ENCODE data around the gene THOC7. TPM values are rescaled to one million over a fixed set of nuclear protein-coding genes. Genes with fewer than 3 reads are reported as not detected.

The THOC7 gene
- total and polyA plus RNA-seq, 2 donors (not counting 3 experiments of a cell fraction or from before 2014, with no cell fraction given): 16.9 to 68.7 TPM

DNA sequence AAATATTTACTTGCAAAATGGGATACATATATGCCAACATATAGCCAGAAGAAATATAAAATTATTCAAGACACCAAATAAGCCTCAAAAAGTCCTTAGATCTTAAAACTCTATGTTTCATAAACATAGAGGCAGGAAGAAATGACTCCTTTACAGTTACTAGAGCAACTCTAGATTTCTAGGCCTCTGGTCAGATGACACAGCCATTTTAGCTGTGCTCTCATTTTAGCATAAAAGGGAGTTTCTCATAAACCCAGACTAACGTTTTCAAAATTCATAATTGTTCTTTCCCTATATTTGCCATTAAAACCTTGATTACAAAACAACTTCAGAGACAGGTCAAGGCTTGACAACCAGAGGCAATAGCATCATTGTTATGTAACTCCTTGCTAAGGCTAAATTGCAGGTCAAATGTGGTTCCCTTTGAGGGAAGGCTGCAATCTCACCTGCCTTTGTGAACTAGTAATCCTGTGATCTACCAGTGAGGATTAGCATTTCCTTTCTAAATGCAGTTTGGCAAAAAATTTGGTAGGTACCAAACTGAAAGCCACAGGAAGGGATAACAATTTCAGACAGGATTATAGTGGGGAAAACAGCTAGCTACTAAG, 8.2 kb downstream of the THOC7 start:
- BruUV-seq (replicated peaks): no TSS peak

More for the DNA sequence above, 8.2 kb downstream of the THOC7 start:
- dilution Hi-C loops (cut with MboI; ENCODE audit: extremely low pct_ligation_motif_present, low sequenced_read_pairs): no loop called here
- Histone ChIP-seq H3K9me1 (replicated peaks; ENCODE audit: control insufficient read depth, extremely low read depth, insufficient read depth, low read length) (no peaks in the 10 kb centered on the region), H2AFZ (ENCODE audit: low read depth, low read length) (no peak overlapping the region), H3K27ac (ENCODE audit: insufficient read depth, low read depth, low read length) (no peak overlapping the region), H3K4me2 (ENCODE audit: insufficient read depth, low read length) (no peak overlapping the region), H3K4me1 (ENCODE audit: control insufficient read depth, extremely low read depth, insufficient read depth, low read length) (peaks cover 12% of the 10 kb centered on the region), H3K27me3 (ENCODE audit: control insufficient read depth in 2 of 2, insufficient read depth in 2 of 2, low read length in 2 of 2) (no peaks in the 10 kb centered on the region), H3K9ac (replicated peaks; ENCODE audit: extremely low read depth, insufficient read depth, low read length) (no peak overlapping the region), H3K4me3 (replicated peaks in 1 of 3; ENCODE audit: insufficient read depth in 1 of 3, low read depth in 1 of 3, low read length in 3 of 3) (no peak overlapping the region), H3K79me2 (ENCODE audit: control insufficient read depth, insufficient read depth, low read length) (peaks cover 51% of the 10 kb centered on the region), H3K36me3 (ENCODE audit: control insufficient read depth in 2 of 2, extremely low read depth in 1 of 2, insufficient read depth in 2 of 2, low read length in 2 of 2) (no peaks in the 10 kb centered on the region), H4K20me1 (replicated peaks; ENCODE audit: control insufficient read depth, extremely low read depth, insufficient read depth, low read length) (no peaks in the 10 kb centered on the region), H3K9me3 (replicated peaks; ENCODE audit: control insufficient read depth, insufficient read depth, low read length) (no peaks in the 10 kb centered on the region)
- CTCF ChIA-PET: interaction anchor here (0.6 kb wide), 1 partner anchor 21 kb away, joined by 3 read pairs; no protein-coding TSS in a partner anchor
- peak; percentile 42 for FAIRE-seq
- TF ChIP-seq POLR2AphosphoS5 (IDR thresholded peaks at IDR 0.05; ENCODE audit: insufficient read depth, low read depth, low read length) (no peak), FOS (IDR thresholded peaks at IDR 0.05; ENCODE audit: borderline replicate concordance, insufficient read depth, low read length) (no peak), JUN (IDR thresholded peaks at IDR 0.05; ENCODE audit: borderline replicate concordance, insufficient read depth, insufficient read length, low read depth) (no peak), EZH2 (IDR thresholded peaks at IDR 0.05; ENCODE audit: borderline replicate concordance, low read depth, low read length, severe bottlenecking) (no peak), MYC (IDR thresholded peaks at IDR 0.05; ENCODE audit: low read depth, low read length) (no peak), GATA2 (IDR thresholded peaks at IDR 0.05; ENCODE audit: insufficient read depth, insufficient read length, low read depth, low read length) (no peak), POLR2A (IDR thresholded peaks at IDR 0.05; ENCODE audit: low read depth, low read length) (no peak)
- TF ChIP-seq, protein P1, sequence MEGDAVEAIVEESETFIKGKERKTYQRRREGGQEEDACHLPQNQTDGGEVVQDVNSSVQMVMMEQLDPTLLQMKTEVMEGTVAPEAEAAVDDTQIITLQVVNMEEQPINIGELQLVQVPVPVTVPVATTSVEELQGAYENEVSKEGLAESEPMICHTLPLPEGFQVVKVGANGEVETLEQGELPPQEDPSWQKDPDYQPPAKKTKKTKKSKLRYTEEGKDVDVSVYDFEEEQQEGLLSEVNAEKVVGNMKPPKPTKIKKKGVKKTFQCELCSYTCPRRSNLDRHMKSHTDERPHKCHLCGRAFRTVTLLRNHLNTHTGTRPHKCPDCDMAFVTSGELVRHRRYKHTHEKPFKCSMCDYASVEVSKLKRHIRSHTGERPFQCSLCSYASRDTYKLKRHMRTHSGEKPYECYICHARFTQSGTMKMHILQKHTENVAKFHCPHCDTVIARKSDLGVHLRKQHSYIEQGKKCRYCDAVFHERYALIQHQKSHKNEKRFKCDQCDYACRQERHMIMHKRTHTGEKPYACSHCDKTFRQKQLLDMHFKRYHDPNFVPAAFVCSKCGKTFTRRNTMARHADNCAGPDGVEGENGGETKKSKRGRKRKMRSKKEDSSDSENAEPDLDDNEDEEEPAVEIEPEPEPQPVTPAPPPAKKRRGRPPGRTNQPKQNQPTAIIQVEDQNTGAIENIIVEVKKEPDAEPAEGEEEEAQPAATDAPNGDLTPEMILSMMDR (IDR thresholded peaks at IDR 0.05; ENCODE audit: extremely low read depth in 1 of 2, insufficient read depth in 1 of 2, low read depth in 1 of 2, low read length in 2 of 2): no peak
- TF ChIP-seq, protein P2, sequence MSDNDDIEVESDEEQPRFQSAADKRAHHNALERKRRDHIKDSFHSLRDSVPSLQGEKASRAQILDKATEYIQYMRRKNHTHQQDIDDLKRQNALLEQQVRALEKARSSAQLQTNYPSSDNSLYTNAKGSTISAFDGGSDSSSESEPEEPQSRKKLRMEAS (IDR thresholded peaks at IDR 0.05; ENCODE audit: insufficient read depth, insufficient read length): no peak
- intact Hi-C loops (cut with micrococcal nuclease): no loop called here
- POLR2A ChIA-PET: no interaction called here
- DNase-seq (ENCODE audit: low read depth, low spot score): no peak
